ENCODE results near the gene IFNGR2.
"Not testable (repeated sequence)": the region's sequence is repeated elsewhere in the genome, so short reads cannot be mapped to it uniquely, and the experiment has no call there.

DNA sequence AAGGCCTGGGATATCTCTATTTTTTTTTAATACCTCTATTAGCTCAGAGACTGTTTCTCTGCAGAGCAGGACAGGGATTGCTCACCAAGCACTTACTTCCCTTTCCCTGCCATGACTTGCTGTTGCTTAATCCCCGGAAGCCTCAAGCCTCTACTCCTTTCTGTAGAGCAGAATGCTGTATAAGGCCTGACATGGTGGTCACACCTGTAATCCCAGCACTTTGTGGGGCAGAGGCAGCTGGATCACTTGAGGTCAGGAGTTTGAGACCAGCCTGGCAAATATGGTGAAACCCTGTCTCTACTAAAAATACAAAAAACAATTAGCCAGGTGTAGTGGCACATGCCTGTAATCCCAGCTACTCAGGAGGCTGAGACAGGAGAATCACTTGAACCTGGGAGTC is 23.3 kb upstream of the IFNGR2 start:
- TF ChIP-seq, protein P1, sequence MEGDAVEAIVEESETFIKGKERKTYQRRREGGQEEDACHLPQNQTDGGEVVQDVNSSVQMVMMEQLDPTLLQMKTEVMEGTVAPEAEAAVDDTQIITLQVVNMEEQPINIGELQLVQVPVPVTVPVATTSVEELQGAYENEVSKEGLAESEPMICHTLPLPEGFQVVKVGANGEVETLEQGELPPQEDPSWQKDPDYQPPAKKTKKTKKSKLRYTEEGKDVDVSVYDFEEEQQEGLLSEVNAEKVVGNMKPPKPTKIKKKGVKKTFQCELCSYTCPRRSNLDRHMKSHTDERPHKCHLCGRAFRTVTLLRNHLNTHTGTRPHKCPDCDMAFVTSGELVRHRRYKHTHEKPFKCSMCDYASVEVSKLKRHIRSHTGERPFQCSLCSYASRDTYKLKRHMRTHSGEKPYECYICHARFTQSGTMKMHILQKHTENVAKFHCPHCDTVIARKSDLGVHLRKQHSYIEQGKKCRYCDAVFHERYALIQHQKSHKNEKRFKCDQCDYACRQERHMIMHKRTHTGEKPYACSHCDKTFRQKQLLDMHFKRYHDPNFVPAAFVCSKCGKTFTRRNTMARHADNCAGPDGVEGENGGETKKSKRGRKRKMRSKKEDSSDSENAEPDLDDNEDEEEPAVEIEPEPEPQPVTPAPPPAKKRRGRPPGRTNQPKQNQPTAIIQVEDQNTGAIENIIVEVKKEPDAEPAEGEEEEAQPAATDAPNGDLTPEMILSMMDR (IDR thresholded peaks at IDR 0.05) = not testable (repeated sequence)
- TF ChIP-seq POLR2A (IDR thresholded peaks at IDR 0.05) = not testable (repeated sequence)
